MM.1S (cell line): ENCODE data around the gene SLC26A11.

Experiments used
- EZH2 ChIP-seq: fragments of 300-600 bp; sonication (generic); optimal IDR thresholded peaks from 2 replicates; pipeline ENCODE3; 2017; ENCODE audit warnings: low read depth, mild to moderate bottlenecking, antibody characterized with exemption, low read length, mixed read lengths
- EZH2phosphoT487 ChIP-seq: fragments of 300-600 bp; sonication (generic); IDR thresholded peaks from 2 replicates; pipeline ENCODE4 v1.6.1; 2018; ENCODE audit warnings: antibody characterized with exemption, low read length
- TF ChIP-seq, protein P1 (sequence below): fragments of 300-600 bp; sonication (generic); IDR thresholded peaks from 2 replicates; pipeline ENCODE4 v1.5.1; 2016; ENCODE audit warnings: antibody characterized with exemption, low read length, mixed read lengths

DNA sequence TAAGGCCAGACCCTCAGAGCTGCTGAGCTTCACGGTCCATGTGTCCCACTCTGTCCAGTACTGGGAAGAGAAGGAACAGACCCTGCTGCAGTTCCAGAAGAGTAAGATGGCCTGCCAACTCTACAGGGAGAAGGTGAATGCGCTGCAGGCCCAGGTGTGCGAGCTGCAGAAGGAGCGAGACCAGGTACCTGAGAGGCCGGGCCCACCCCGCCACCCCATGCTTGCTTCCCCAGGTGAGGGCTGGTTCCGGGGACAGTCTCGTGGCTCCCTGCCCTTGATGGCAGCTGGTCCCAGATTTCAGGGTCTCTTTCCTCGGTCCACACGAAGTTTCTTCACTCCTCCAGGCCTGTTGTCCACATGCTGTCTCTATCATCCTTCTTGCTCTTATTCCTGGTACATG, 29.5 kb upstream of the SLC26A11 start:
- TF ChIP-seq, protein P1, sequence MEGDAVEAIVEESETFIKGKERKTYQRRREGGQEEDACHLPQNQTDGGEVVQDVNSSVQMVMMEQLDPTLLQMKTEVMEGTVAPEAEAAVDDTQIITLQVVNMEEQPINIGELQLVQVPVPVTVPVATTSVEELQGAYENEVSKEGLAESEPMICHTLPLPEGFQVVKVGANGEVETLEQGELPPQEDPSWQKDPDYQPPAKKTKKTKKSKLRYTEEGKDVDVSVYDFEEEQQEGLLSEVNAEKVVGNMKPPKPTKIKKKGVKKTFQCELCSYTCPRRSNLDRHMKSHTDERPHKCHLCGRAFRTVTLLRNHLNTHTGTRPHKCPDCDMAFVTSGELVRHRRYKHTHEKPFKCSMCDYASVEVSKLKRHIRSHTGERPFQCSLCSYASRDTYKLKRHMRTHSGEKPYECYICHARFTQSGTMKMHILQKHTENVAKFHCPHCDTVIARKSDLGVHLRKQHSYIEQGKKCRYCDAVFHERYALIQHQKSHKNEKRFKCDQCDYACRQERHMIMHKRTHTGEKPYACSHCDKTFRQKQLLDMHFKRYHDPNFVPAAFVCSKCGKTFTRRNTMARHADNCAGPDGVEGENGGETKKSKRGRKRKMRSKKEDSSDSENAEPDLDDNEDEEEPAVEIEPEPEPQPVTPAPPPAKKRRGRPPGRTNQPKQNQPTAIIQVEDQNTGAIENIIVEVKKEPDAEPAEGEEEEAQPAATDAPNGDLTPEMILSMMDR: no peak
- no peak for TF ChIP-seq EZH2phosphoT487
- no peak for TF ChIP-seq EZH2
